ENCODE data around the gene POLDIP2. TPM values are rescaled to one million over a fixed set of nuclear protein-coding genes. Genes with fewer than 3 reads are reported as not detected.

Gene POLDIP2
- total and polyA plus RNA-seq, 9 of the 15 experiments (the other 6 are each of a cell fraction or from before 2014, with no cell fraction given), result 22.0 to 137 (median 104) TPM

DNA sequence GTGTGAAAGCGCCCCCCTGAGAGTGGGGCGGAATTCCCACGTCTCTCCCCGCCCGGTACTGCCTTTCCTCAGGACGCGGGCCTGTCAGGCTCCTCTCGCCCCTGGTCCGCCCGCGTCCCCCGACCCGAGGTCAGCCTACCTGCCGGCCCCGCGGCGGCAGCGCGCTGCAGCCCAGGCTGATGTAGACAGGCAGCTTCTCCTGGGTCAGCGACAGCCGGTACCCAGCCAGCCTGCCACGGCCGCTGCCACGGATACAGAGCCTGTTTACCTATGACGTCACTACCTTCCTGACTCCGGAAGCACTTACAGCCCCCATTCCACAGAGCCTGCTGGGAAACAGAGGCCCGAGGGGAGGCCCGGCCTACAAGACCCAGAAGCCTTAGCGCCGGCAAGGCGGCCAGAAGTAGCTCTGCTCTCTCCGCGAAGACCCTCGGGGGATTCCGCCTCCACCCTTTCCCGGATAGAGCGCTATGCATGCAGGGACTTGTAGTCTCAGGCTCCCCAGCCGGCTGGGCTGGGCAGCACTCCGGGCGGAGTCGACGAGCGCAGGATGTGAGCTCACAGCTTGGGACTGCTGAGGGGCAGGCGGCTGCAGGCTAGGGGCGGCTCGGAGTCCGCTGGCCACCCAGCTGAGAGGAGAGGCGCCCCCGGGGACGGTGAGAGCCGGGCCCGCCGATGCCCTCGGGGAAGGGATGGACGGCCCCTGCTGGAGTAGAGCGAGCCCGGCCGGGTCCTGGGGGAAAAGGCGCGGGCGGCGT, 21.9 kb downstream of the POLDIP2 start, which contains the start of the genes IFT20 and TNFAIP1 (continued):
- TF ChIP-seq TRIM24 (IDR thresholded peaks at IDR 0.05), result no peak
- TF ChIP-seq CCAR2 (IDR thresholded peaks at IDR 0.05; ENCODE audit: low read depth, low read length), result no peak
- TF ChIP-seq, protein P1, sequence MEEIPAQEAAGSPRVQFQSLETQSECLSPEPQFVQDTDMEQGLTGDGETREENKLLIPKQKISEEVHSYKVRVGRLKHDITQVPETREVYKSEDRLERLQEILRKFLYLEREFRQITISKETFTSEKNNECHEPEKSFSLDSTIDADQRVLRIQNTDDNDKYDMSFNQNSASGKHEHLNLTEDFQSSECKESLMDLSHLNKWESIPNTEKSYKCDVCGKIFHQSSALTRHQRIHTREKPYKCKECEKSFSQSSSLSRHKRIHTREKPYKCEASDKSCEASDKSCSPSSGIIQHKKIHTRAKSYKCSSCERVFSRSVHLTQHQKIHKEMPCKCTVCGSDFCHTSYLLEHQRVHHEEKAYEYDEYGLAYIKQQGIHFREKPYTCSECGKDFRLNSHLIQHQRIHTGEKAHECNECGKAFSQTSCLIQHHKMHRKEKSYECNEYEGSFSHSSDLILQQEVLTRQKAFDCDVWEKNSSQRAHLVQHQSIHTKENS (CRISPR knock-in tag; IDR thresholded peaks at IDR 0.05), result no peak
- TF ChIP-seq, protein P2, sequence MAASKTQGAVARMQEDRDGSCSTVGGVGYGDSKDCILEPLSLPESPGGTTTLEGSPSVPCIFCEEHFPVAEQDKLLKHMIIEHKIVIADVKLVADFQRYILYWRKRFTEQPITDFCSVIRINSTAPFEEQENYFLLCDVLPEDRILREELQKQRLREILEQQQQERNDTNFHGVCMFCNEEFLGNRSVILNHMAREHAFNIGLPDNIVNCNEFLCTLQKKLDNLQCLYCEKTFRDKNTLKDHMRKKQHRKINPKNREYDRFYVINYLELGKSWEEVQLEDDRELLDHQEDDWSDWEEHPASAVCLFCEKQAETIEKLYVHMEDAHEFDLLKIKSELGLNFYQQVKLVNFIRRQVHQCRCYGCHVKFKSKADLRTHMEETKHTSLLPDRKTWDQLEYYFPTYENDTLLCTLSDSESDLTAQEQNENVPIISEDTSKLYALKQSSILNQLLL (CRISPR knock-in tag; IDR thresholded peaks at IDR 0.05; ENCODE audit: borderline replicate concordance), result no peak
- no peak for TF ChIP-seq DACH1 (IDR thresholded peaks at IDR 0.05; ENCODE audit: partially characterized antibody)
- no peak for TF ChIP-seq ATF6 (CRISPR knock-in tag; IDR thresholded peaks at IDR 0.05)
- TF ChIP-seq ZC3H11A (IDR thresholded peaks at IDR 0.05; ENCODE audit: low read depth, low read length), result no peak
- TF ChIP-seq ZNF740 (CRISPR knock-in tag; IDR thresholded peaks at IDR 0.05), result no peak
- no peak; a peak in 1 of 4 replicates for TF ChIP-seq ZNF740 (tag; IDR thresholded peaks at IDR 0.05)
- no peak for TF ChIP-seq ZNF57 (CRISPR knock-in tag; IDR thresholded peaks at IDR 0.05)
- TF ChIP-seq SETDB1 (IDR thresholded peaks at IDR 0.05; ENCODE audit: low read length), result no peak
- TF ChIP-seq ZNF589 (CRISPR knock-in tag; IDR thresholded peaks at IDR 0.05; ENCODE audit: low read depth), result peak; percentile 80
- peak; percentile 62 for TF ChIP-seq NKRF (IDR thresholded peaks at IDR 0.05; ENCODE audit: borderline replicate concordance)
- no peak for TF ChIP-seq MCM3 (IDR thresholded peaks at IDR 0.05)
- no peak for TF ChIP-seq NFRKB (IDR thresholded peaks at IDR 0.05; ENCODE audit: low read depth)
- TF ChIP-seq ZNF253 (CRISPR knock-in tag; conservative IDR thresholded peaks at IDR 0.05), result no peak

Data from K562 (cell line).